K562 (cell line): Measurements from ENCODE around the gene KCNJ5. TPM values are rescaled to one million over a fixed set of nuclear protein-coding genes. Genes with fewer than 3 reads are reported as not detected.

Experiments
- ATAC-seq: fragments of 200-7000 bp; cut with Tn5 transposase; 3 replicates; pipeline ENCODE4 v1.9.1; 2020; ENCODE audit warnings: moderate library complexity
- BruUV-seq: library from RNA; stranded (reverse); fragments of 400-500 nt; replicated peaks from 2 replicates; lab custom pipeline; 2021; lab: Mats Ljungman, UMichigan
- CTCF ChIA-PET: fragments of 300-600 bp; formaldehyde crosslinking; extraction: SDS; loops from one replicate; lab custom pipeline; 2021; ENCODE audit warnings: low intra/inter-chr PET ratio; lab: Yijun Ruan, JAX
- POLR2A ChIA-PET: fragments of 300-600, 350-650 bp; sonication (Branson Sonifier 250); formaldehyde crosslinking; extraction: SDS; loops from one replicate; lab custom pipeline; 2021; ENCODE audit warnings: antibody characterized with exemption, inconsistent platforms; lab: Yijun Ruan, JAX
- DNase-seq, 4 experiments: peaks; one replicate each; pipeline versions ENCODE4 v3.0.0 to v3.0.0-alpha.2; 2011 to 2018; ENCODE audit warnings: low spot score in 3 of 4, mixed read lengths in 3 of 4; ENCODE audit errors: extremely low read depth in 1 of 4
- FAIRE-seq: peaks from 2 replicates; lab custom pipeline; 2011; peaks lifted over from hg19 to GRCh38; lab: Jason Lieb, UNC
- H2AFZ ChIP-seq: 2 replicates; pipeline ENCODE4 v1.6.0; 2011; ENCODE audit warnings: low read depth, low read length, control low read depth, inconsistent platforms
- H3K27ac ChIP-seq: fragments of 200-600 bp; 3 replicates; pipeline ENCODE4 v1.8.0; 2011; ENCODE audit warnings: low read depth, mild to moderate bottlenecking, control low read depth, inconsistent platforms, low read length, moderate library complexity, mixed read lengths; ENCODE audit errors: extremely low read depth
- H3K27me3 ChIP-seq, 2 experiments: fragments of 300-600 bp in 1 of 2; 2 replicates in 1 of 2; 3 replicates in 1 of 2; pipeline versions ENCODE4 v1.6.0 to v1.8.0; 2011; ENCODE audit warnings: inconsistent platforms in 2 of 2, low read length in 2 of 2, mild to moderate bottlenecking in 1 of 2, mixed read lengths in 1 of 2, moderate library complexity in 1 of 2; ENCODE audit not compliant: control insufficient read depth in 2 of 2, insufficient read depth in 2 of 2
- H3K36me3 ChIP-seq: fragments of 300-600 bp; 3 replicates; pipeline ENCODE4 v1.8.0; 2011; ENCODE audit warnings: mild to moderate bottlenecking, low read length, inconsistent platforms; ENCODE audit not compliant: control insufficient read depth, insufficient read depth
- H3K4me1 ChIP-seq, 2 experiments: fragments of 200-600 bp in 1 of 2; replicated peaks in 1 of 2; 2 replicates in 1 of 2; 3 replicates in 1 of 2; pipeline versions ENCODE4 v1.5.1 to v1.8.0; 2011; ENCODE audit warnings: inconsistent platforms in 2 of 2, low read length in 2 of 2, mild to moderate bottlenecking in 1 of 2, mixed read lengths in 1 of 2, moderate library complexity in 1 of 2; ENCODE audit not compliant: control insufficient read depth in 2 of 2, insufficient read depth in 2 of 2
- H3K4me2 ChIP-seq: 2 replicates; pipeline ENCODE4 v1.6.1; 2011; ENCODE audit warnings: low read length, control low read depth, inconsistent platforms, mixed read lengths; ENCODE audit not compliant: insufficient read depth
- H3K4me3 ChIP-seq: fragments of 200-600 bp; sonication (generic), shearing (Covaris generic); 2 replicates; pipeline ENCODE4 v1.5.1; 2016; ENCODE audit warnings: control low read depth, inconsistent platforms
- H3K79me2 ChIP-seq: fragments of 200-600 bp; 3 replicates; pipeline ENCODE4 v1.8.0; 2011; ENCODE audit warnings: low read length, inconsistent platforms; ENCODE audit not compliant: control insufficient read depth, insufficient read depth
- H3K9ac ChIP-seq, 2 experiments: 2 replicates each; pipeline versions ENCODE4 v1.6.0 to v1.6.1; 2011; ENCODE audit warnings: low read depth in 2 of 2, low read length in 2 of 2, control low read depth in 1 of 2, inconsistent platforms in 1 of 2, mild to moderate bottlenecking in 1 of 2, mixed read lengths in 1 of 2; ENCODE audit not compliant: insufficient read depth in 1 of 2
- H3K9me1 ChIP-seq: one replicate; pipeline ENCODE4 v1.6.0; 2011; ENCODE audit warnings: inconsistent platforms, mild to moderate bottlenecking, low read length, moderate library complexity; ENCODE audit not compliant: control insufficient read depth, insufficient read depth
- H3K9me3 ChIP-seq: replicated peaks from 2 replicates; pipeline ENCODE4 v1.5.1; 2011; ENCODE audit warnings: low read depth, low read length, inconsistent platforms; ENCODE audit not compliant: control insufficient read depth, insufficient read depth
- H4K20me1 ChIP-seq: replicated peaks from 2 replicates; pipeline ENCODE4 v1.6.1; 2011; ENCODE audit warnings: low read length, inconsistent platforms, mixed read lengths; ENCODE audit not compliant: control insufficient read depth, insufficient read depth
- CC2D1A ChIP-seq: fragments of 450-650 bp; IDR thresholded peaks from 2 replicates; pipeline ENCODE4 v1.6.1; 2017; ENCODE audit warnings: mild to moderate bottlenecking
- CSDE1 ChIP-seq, 2 experiments: fragments of 450-650 bp; IDR thresholded peaks; 2 replicates each; pipeline ENCODE4 v1.6.1; 2016; ENCODE audit warnings: mild to moderate bottlenecking in 1 of 2
- ETV1 ChIP-seq: fragments of 450-650 bp; conservative IDR thresholded peaks from 2 replicates; pipeline ENCODE4 v1.6.1; 2016; ENCODE audit warnings: missing genetic modification characterization, control low read depth, low read depth, missing compliant biosample characterization
- L3MBTL2 ChIP-seq: fragments of 450-650 bp; IDR thresholded peaks from 2 replicates; pipeline ENCODE4 v1.6.1; 2016; ENCODE audit warnings: mild to moderate bottlenecking, moderate library complexity
- MTA3 ChIP-seq: fragments of 450-650 bp; formaldehyde crosslinking; IDR thresholded peaks from 2 replicates; pipeline ENCODE4 v1.6.1; 2017; ENCODE audit warnings: mild to moderate bottlenecking, borderline replicate concordance
- NCOA6 ChIP-seq: fragments of 450-650 bp; IDR thresholded peaks from 2 replicates; pipeline ENCODE4 v1.6.1; 2017; ENCODE audit warnings: mild to moderate bottlenecking
- NEUROD1 ChIP-seq: fragments of 150-350 bp; IDR thresholded peaks from 2 replicates; pipeline ENCODE4 v1.6.1; 2014; ENCODE audit warnings: borderline replicate concordance, low read length, low read depth; ENCODE audit not compliant: partially characterized antibody
- SAFB ChIP-seq: fragments of 200-400 bp; formaldehyde crosslinking; IDR thresholded peaks from 2 replicates; pipeline ENCODE4 v1.6.1; 2017; ENCODE audit warnings: low read depth, low read length, borderline replicate concordance
- SMAD2 ChIP-seq: fragments of 150-350 bp; IDR thresholded peaks from 2 replicates; pipeline ENCODE4 v1.6.1; 2014; ENCODE audit warnings: low read depth, mild to moderate bottlenecking, low read length
- SMARCE1 ChIP-seq: fragments of 450-650 bp; IDR thresholded peaks from 2 replicates; pipeline ENCODE4 v1.7.1; 2016; ENCODE audit warnings: mild to moderate bottlenecking
- TCF3 ChIP-seq: sonication (generic); formaldehyde crosslinking; IDR thresholded peaks from 2 replicates; pipeline ENCODE4 v1.4.0; 2020; ENCODE audit warnings: mild to moderate bottlenecking, missing genetic modification reagents
- U2AF2 ChIP-seq: fragments of 200-400 bp; formaldehyde crosslinking; optimal IDR thresholded peaks from 2 replicates; pipeline ENCODE3; 2017; ENCODE audit warnings: low read depth, mild to moderate bottlenecking, low read length
- WHSC1 ChIP-seq: IDR thresholded peaks from one replicate; pipeline ENCODE4 v1.6.1; 2012; ENCODE audit warnings: low read length, control low read depth, inconsistent platforms
- ZBTB7A ChIP-seq: IDR thresholded peaks from 2 replicates; pipeline ENCODE4 v1.6.1; 2011; ENCODE audit warnings: low read depth, mild to moderate bottlenecking, low read length, moderate library complexity, borderline replicate concordance; ENCODE audit not compliant: control insufficient read depth
- ZNF644 ChIP-seq: fragments of 200-800 bp; sonication (Bioruptor generic); IDR thresholded peaks from 2 replicates; pipeline ENCODE4 v1.6.1; 2016; ENCODE audit warnings: low read depth, missing genetic modification characterization, missing compliant biosample characterization
- WGBS: fragments of 100-300 bp; shearing (Covaris generic); methylation state at CpG from one replicate; pipeline ENCODE4 v1.1.6; 2016; ENCODE audit warnings: low coverage, mixed read lengths; ENCODE audit not compliant: insufficient coverage; ENCODE audit errors: missing lambda C conversion rate; 5-methylcytosine and 5-hydroxymethylcytosine counted together
- in situ Hi-C: fragments of 300-500 bp; cut with MboI; formaldehyde crosslinking; loops from 4 replicates; pipeline ENCODE4 v1.15.0; 2018; ENCODE audit warnings: inconsistent platforms, mixed read lengths
- intact Hi-C: fragments of 100-400 bp; cut with micrococcal nuclease; formaldehyde crosslinking; loops from 2 replicates; pipeline ENCODE4 v1.14.2; 2022
- polyA plus RNA-seq, 8 experiments: library from polyadenylated mRNA; depleted of rRNA in 4 of 8; stranded (reverse) in 5 of 8; unstranded in 3 of 8; fragments of >200 nt; fragmentation: Nextera tagmentation in 2 of 8; fragmentation: Illumina TruSeq in 1 of 8; extraction: Ambion mirVana in 2 of 8; extraction: Trizol in 1 of 8; gene quantifications; 2 replicates each; pipeline versions ENCODE4 v1.2.1 to v1.2.3, GENCODE V29; 2011 to 2014; ENCODE audit warnings: inconsistent platforms in 1 of 8, missing spikeins in 1 of 8
- total RNA-seq, 7 experiments: library from RNA; depleted of rRNA in 6 of 7; stranded (reverse); fragments of >200 nt in 6 of 7; fragmentation: Illumina TruSeq in 2 of 7; extraction: Trizol in 2 of 7; gene quantifications; 2 replicates each; pipeline versions ENCODE4 v1.2.1 to v1.2.3, GENCODE V29; 2011 to 2021; ENCODE audit warnings: low replicate concordance in 1 of 7
- TF ChIP-seq, protein P1 (sequence below), 3 experiments: IDR thresholded peaks in 2 of 3; conservative IDR thresholded peaks in 1 of 3; 2 replicates each; pipeline ENCODE4 v1.5.1; 2011 to 2012; ENCODE audit warnings: low read length in 3 of 3, mild to moderate bottlenecking in 3 of 3, control low read depth in 2 of 3, improper control_type of control experiment in 1 of 3, inconsistent platforms in 1 of 3, low read depth in 1 of 3, mixed read lengths in 1 of 3, moderate library complexity in 1 of 3; ENCODE audit not compliant: insufficient read depth in 2 of 3
- TF ChIP-seq, protein P2 (sequence below): sonication (generic); formaldehyde crosslinking; IDR thresholded peaks from 2 replicates; pipeline ENCODE4 v1.8.1; 2022; ENCODE audit warnings: missing genetic modification reagents
- TF ChIP-seq, protein P3 (sequence below): fragments of 250-450 bp; sonication (Bioruptor Pico); IDR thresholded peaks from 2 replicates; pipeline ENCODE4 v1.5.0; 2021

Gene KCNJ5
- total and polyA plus RNA-seq, 9 of the 15 experiments (the other 6 are each of a cell fraction or from before 2014, with no cell fraction given): 0.04 TPM; not detected in 8

DNA sequence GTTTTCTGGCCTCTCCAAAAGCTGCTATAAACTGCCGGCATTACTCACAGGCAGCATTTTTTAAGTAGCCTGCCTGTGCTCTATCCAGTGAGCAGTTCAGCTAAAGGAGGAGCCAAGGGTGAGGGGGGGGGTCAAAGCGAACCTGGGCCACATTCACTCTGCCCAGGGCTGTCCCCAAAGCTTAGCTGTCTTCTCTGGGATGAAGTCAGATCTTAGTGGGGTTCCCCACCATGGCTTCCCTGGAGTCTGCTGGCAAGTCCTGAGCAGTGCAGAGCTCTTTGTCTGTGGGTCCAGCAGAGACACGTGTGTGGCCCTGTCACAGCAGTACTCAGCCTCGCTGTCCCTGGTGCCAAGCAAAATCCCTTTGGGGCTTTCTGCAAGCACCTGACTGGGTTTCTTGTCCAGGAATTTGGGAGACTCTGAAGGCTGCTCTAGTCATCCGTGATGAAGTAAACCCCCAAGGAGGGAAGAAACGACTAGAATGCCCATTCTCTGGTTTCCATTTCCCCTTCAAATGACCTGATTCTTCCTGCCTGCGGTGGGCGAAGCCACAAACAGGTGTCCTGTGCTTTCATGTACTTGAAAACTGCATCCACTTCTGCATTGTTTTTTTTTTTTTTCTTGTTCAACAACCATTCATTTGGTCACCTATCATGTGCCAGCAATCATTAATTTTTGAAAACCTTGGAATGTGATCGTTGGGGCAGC is 2.6 kb downstream of the KCNJ5 start:
- no peaks in the 10 kb centered on the region for H3K79me2 ChIP-seq
- DNase-seq (no peak), FAIRE-seq (no peak), ATAC-seq (no peak)
- H3K4me1 ChIP-seq: peaks cover 0 to 5% of the 10 kb centered on the region in 2 experiments; a peak in 2 of 5 replicates
- POLR2A ChIA-PET: interaction anchor here (0.7 to 1.2 kb wide), 2 partner anchors 34 to 83 kb away, joined by 3 to 4 read pairs; no protein-coding TSS in a partner anchor
- WGBS: under 1% methylated on average over 9 of the region's 9 CpGs
- BruUV-seq: no TSS peak
- no peaks in the 10 kb centered on the region for H3K9me3 ChIP-seq
- in situ Hi-C loops: loop anchor here (25.0 kb wide), 1 partner anchor 419 kb away; no protein-coding TSS in a partner anchor
- H3K4me3 ChIP-seq: no peak overlapping the region
- H3K9ac ChIP-seq: no peak overlapping the region
- no peak overlapping the region for H3K4me2 ChIP-seq
- CTCF ChIA-PET: no interaction called here
- H3K27me3 ChIP-seq: peaks cover 0 to 12% of the 10 kb centered on the region in 2 experiments; a peak in 3 of 5 replicates
- intact Hi-C loops: no loop called here
- no peaks in the 10 kb centered on the region for H4K20me1 ChIP-seq
- H3K36me3 ChIP-seq: no peaks in the 10 kb centered on the region
- H2AFZ ChIP-seq: no peak overlapping the region
- no peak overlapping the region for H3K27ac ChIP-seq
- H3K9me1 ChIP-seq: no peaks in the 10 kb centered on the region
- no peak for TF ChIP-seq ZBTB7A
- no peak for TF ChIP-seq NEUROD1
- no peak for TF ChIP-seq MTA3
- TF ChIP-seq ZNF644 (tag): no peak
- TF ChIP-seq, protein P1, sequence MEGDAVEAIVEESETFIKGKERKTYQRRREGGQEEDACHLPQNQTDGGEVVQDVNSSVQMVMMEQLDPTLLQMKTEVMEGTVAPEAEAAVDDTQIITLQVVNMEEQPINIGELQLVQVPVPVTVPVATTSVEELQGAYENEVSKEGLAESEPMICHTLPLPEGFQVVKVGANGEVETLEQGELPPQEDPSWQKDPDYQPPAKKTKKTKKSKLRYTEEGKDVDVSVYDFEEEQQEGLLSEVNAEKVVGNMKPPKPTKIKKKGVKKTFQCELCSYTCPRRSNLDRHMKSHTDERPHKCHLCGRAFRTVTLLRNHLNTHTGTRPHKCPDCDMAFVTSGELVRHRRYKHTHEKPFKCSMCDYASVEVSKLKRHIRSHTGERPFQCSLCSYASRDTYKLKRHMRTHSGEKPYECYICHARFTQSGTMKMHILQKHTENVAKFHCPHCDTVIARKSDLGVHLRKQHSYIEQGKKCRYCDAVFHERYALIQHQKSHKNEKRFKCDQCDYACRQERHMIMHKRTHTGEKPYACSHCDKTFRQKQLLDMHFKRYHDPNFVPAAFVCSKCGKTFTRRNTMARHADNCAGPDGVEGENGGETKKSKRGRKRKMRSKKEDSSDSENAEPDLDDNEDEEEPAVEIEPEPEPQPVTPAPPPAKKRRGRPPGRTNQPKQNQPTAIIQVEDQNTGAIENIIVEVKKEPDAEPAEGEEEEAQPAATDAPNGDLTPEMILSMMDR (IDR thresholded peaks at IDR 0.05 in 2 of 3, conservative IDR thresholded peaks at IDR 0.05 in 1 of 3; ENCODE audit: insufficient read depth in 2 of 3, low read depth in 1 of 3, low read length in 3 of 3): no peak
- TF ChIP-seq, protein P2, sequence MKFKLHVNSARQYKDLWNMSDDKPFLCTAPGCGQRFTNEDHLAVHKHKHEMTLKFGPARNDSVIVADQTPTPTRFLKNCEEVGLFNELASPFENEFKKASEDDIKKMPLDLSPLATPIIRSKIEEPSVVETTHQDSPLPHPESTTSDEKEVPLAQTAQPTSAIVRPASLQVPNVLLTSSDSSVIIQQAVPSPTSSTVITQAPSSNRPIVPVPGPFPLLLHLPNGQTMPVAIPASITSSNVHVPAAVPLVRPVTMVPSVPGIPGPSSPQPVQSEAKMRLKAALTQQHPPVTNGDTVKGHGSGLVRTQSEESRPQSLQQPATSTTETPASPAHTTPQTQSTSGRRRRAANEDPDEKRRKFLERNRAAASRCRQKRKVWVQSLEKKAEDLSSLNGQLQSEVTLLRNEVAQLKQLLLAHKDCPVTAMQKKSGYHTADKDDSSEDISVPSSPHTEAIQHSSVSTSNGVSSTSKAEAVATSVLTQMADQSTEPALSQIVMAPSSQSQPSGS (CRISPR knock-in tag): no peak
- TF ChIP-seq, protein P3, sequence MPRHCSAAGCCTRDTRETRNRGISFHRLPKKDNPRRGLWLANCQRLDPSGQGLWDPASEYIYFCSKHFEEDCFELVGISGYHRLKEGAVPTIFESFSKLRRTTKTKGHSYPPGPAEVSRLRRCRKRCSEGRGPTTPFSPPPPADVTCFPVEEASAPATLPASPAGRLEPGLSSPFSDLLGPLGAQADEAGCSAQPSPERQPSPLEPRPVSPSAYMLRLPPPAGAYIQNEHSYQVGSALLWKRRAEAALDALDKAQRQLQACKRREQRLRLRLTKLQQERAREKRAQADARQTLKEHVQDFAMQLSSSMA (CRISPR knock-in tag): no peak
- no peak for TF ChIP-seq SAFB
- no peak for TF ChIP-seq CC2D1A
- no peak for TF ChIP-seq WHSC1
- TF ChIP-seq U2AF2: no peak
- no peak for TF ChIP-seq SMARCE1
- TF ChIP-seq NCOA6: no peak
- no peak for TF ChIP-seq CSDE1 (IDR thresholded peaks at IDR 0.05)
- no peak for TF ChIP-seq ETV1 (tag)
- TF ChIP-seq L3MBTL2: no peak
- no peak for TF ChIP-seq TCF3 (CRISPR knock-in tag)
- no peak for TF ChIP-seq SMAD2
